CD4-positive, alpha-beta T cell treated with Interleukin-6 for 4 hours (primary cell): ENCODE measurements around the gene DNAAF5.
A peak's percentile ranks its signal among the peaks of the same experiment; 100 is the strongest.
"Not testable (repeated sequence)": the region's sequence is repeated elsewhere in the genome, so short reads cannot be mapped to it uniquely, and the experiment has no call there.

Experiments used
- DNase-seq: peaks from one replicate; pipeline ENCODE4 v3.0.0-alpha.2; 2020; ENCODE audit warnings: mixed read lengths

DNAAF5 gene

DNA sequence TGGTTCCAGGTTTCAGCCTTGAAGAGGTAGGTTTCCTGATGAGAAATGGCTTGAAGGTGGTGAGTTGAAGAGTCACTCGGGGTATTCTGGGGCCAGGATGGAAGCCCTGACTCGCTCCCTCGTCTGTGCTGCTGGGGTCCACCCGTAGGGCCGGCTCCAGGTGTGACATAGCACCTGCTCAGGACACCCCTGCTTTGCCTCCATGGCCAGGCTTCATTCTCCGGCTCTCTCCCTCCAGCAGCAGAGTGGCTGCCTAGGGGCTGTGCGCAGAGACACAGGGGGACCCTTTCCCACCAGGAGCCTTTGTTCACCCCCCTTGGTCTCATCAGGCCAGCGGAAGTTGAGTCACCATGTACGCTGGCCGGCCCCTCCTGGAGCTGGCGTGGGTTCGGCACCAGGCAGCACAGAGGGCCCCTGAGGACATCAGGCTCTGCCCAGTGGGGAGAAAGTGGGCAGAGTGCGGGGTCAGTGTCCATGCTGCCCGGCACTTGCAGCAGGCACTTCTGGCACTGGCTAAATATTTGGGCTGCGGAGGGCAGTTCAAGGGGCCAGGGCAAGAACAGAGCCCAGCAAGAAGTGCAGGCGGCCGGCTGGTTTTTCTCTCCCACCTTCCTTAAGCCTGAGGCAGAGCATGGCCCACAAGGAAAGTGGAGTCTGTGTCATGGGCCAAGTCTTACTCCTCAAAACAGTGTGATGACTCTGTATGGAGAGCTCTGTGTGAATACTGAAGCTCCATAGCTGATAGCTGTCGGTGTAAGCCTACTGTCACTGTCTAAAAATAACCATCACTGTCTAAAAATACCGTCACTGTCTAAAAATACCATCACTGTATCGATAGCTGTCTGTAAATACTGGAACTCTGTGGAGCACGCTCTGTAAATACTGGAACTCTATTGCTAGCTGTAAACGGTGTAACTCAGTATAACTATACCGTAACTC is 4.3 kb downstream of the DNAAF5 start:
- DNase-seq = no peak

DNA sequence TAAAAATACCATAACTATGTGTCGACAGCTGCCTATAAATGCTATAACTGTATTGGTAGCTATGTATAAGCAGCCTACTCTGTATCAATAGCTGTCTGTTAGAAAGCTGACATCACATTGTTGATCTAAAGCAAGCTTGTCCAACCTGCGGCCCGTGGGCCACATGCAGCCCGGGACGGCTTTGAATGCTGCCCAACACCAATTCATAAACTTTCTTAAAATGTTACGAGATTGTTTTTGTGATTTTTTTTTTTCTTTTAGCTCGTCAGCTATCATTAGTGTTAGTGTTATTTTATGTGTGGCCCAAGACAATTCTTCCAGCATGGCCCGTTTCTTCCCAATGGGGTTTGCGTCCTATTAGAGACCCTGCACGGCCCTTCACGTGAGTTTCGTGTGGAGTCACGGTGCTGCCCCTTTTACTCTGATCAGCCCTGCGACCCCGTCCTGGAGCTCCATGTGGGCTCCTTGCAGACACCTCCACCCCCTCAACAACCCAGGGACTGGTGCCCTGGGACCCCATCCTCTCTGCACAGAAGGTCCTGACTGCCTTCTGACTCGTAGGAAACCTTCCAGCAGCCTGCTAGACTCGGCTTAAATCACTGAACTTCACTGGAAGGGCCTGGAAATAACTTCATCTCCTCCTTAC is 5.1 kb downstream of the DNAAF5 start:
- DNase-seq = no peak

DNA sequence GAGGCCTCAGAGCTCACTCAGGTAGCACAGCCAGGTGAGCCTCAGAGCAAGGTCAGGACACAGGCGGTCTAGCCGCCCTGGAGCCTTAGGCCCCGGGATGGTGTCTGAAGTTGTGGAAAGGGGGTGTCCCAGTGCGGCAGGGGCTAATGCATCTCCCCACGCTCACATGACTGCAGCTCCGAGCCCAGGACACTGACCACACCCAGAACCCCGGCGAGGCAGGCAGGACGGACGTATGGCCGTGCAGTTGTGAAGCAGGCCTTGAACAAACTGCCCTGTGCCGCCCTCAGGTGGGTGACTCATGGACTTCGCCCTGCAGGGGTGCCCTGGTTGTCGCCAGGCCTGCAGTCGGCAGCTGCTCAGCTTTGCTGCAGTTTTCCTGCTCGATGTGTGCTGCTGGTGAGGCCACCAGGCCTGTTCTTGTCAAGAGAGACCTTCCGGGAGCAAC is 5.6 kb downstream of the DNAAF5 start:
- DNase-seq = peak; percentile 15

DNA sequence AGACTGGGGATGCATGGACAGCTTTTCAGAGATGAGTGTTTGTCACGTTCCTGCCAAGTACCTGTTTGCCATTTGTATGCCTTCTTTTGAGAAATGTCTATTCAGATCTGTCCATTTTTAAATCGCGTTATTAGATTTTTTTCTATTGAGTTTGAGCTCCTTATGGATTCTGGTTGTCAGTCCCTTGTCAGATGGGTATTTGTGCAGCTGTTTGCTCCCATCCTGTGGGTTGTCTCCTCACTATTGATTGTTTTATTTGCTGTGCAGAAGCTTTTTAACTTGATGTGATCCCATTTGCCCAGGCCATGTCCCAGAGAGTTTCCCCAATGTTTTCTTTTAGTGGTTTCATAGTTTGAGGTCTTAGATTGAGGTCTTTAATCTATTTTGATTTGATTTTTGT is 6.1 kb downstream of the DNAAF5 start:
- DNase-seq = no peak

DNA sequence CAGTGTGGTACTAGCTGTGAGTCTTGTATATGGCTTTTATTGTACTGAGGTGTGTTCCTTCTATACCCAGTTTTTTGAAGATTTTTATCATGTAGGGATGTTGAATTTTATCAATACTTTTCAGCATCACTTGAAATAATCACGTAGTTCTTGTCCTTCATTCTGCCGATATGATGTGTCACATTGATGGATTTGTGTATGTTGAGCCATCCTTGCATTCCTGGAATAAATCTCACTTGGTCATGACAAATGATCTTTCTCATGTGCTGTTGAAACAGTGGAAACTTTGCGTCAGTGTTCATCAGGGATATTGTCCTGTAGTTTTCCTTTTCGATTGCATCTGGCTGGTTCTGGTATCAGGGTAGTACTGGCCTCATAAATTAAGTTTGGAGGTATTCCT is 7.7 kb downstream of the DNAAF5 start:
- DNase-seq = no peak

DNA sequence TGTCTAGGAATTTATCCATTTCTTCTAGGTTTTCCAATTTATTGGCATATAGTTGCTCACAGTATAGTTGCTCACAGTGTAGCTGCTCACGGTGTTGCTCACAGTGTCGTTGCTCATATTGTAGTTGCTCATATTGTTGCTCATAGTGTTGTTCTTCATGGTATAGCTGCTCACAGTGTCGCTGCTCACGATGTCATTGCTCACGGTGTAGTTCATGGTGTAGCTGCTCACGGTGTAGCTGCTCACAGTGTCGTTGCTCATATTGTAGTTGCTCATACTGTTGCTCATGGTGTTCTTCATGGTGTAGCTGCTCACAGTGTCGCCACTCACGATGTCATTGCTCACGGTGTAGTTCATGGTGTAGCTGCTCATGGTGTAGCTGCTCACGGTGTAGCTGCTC is 8.3 kb downstream of the DNAAF5 start:
- DNase-seq = no peak

DNA sequence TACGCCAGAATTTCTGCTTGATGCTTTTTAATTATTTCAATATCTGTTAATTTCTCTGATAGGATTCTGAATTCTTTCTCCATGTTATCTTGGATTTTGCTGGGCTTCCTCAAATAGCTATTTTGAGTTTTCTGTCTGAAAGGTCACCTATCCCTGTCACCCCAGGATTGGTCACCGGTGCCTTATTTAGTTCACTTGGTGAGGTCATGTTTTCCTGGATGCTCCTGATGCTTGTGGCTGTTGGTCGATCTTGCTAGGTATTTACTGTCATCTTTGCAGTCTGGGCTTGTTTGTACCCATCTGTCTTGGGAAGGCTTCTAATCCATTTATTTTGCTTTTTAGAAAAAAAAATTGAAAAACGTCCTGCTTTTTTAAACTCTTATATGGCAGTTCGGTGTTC is 11.7 kb downstream of the DNAAF5 start:
- no peak for DNase-seq

DNA sequence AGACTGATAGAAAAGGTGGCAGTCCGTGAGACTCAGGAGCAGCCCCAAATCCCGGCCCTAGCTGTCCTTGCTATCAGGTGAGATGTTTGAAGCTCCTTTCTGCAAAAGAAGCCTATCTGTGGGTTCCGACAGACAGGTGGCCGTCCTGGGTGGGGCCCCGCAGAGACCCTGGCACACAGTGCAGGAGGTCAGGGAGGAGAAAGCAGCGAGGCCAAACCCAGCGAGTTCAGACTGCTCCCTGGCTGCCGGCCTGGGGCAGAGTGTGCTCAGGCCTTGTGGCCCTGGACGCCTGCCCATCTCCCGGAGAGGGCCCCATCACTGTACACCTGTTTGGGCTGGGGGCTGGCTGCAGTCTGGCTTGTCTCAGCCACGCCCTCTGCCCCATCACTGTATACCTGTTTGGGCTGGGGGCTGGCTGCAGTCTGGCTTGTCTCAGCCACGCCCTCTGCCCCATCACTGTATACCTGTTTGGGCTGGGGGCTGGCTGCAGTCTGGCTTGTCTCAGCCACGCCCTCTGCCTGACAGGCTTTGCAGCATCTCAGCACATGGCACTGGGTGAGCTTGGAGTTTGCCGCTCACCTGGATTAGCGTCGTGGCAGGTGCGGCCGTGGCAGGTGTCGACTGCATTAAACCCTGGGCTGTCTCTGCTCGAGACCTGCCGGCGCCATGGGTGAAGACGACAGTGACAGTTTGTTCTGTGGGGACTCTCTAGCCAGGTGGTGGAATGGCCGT is 12.4 kb downstream of the DNAAF5 start:
- DNase-seq = no peak

DNA sequence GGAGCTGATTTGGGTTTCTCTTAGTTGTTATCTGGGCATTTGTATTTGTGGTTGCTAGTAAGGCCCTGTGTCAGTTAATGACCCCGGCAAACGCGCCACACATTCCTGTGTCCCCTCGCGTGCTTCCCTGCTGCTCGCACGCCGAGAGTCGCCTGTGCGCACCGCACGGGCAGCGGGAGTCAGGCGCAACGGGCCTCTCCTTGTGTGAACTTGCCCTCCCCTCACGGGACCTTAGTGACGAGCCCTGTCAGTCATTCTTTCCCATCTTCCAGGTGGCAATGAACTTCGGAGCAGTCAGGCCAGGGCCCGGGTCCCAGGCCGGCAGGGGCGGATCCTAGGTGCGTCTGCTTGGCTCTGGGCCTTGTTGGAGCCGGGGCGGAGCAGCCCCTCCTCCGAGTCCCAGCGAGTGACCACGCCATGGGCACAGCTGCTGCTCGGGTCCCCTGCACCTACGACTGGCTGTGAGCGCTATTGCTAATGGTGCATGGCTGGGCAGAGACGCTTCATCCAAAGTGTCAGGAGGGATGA is 13.0 kb downstream of the DNAAF5 start:
- no peak for DNase-seq

DNA sequence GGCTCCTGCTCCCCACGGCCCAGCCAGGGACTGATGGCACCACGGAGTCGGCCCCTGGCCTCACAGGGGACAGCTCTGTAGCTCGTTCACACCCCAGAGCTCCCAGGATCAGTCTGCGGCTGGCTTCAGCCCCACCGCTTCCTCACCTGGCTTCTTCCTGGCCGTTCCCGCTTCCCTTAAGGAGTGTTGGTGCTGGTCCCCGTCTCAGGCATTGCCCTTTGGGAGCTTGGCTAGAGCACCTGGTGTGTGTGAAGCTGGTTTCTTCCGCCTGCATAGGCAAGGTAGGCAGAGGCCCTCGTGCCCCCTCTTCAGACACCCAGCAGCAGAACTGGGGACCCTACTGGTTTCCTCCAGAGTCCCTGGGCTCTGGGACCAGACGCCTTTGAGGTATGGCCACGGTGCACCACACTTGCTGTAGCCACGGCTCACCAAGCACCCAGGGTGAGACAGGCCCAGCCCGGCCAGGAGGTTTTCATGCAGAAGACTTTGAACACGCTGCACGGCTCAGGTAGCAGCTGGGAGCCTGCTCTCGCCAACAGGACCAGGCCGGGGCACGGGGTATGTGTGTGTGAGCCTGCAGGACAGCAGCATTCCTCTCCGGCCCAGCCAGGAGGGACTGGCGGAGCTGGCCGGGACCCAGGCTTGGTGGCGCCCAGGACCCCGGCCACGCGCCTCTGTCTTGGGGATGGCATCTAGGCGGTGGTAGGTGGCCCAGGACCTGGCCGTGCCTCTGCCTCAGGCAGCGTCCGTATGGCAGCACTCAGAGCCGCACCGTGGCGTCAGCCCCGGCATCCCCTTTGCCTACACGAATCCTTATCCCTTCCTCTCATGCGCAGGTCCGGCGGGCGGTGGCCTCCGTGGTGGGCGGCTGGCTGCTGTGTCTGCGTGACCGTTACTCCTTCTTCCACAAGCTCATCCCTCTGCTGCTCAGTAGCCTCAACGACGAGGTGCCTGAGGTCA is 13.8 kb downstream of the DNAAF5 start:
- no peak for DNase-seq

DNA sequence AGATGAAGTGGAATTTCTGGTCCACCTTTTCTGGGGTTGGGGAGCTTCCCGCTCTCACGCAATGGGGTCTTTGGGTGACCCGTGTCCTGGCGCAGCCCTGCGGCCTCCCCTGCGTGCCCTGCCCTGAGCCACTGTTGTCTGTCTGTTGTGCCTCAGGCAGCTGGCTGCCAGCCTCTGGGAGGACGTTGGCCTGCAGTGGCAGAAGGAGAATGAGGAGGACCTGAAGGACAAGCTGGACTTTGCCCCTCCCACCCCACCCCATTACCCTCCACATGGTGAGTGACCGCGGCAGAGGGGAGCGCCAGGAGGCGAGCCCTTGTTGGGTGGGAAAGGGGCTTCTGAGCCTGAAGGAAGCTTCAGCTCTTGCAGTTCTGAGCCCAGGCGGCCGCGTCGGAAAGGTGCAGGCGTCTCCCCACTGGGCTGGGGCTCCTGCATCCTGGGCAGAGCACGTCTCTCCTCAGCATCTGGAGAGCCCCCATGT is 14.7 kb downstream of the DNAAF5 start:
- DNase-seq = no peak

DNA sequence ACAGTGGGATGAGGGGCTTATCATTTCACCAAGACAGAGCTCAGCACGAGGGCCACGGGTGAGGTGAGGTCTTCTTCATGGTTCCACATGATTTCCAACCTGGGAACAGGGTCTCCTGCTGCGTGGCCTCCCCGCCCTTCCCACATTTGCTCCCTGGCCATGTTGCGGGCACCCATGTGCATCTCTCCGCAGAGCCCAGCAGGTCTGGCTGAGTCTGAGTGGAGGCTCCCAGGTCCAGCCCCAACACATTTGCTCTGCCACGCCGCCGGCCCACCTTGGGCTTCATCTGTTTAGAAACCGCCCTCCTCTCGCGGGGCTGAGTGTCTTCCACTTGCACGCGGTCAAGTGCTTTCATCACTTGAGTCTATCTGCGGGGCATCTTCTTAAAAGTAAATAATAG is 15.4 kb downstream of the DNAAF5 start:
- DNase-seq = no peak

DNA sequence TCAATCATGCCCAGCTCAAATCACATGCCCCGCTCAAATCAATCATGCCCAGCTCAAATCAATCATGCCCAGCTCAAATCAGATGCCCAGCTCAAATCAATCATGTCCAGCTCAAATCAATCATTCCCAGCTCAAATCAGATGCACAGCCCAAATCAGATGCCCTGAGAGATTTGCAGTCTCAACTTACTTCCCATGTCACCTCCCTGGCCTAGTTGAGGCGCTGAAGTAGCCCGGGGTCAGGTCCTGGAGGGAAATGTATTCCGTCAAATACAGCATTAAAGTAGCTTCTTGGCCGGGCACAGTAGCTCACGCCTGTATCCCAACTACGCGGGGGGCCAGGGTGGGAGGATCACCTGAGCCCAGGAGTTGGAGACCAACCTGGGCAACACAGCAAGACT is 16.3 kb downstream of the DNAAF5 start:
- no peak for DNase-seq

DNA sequence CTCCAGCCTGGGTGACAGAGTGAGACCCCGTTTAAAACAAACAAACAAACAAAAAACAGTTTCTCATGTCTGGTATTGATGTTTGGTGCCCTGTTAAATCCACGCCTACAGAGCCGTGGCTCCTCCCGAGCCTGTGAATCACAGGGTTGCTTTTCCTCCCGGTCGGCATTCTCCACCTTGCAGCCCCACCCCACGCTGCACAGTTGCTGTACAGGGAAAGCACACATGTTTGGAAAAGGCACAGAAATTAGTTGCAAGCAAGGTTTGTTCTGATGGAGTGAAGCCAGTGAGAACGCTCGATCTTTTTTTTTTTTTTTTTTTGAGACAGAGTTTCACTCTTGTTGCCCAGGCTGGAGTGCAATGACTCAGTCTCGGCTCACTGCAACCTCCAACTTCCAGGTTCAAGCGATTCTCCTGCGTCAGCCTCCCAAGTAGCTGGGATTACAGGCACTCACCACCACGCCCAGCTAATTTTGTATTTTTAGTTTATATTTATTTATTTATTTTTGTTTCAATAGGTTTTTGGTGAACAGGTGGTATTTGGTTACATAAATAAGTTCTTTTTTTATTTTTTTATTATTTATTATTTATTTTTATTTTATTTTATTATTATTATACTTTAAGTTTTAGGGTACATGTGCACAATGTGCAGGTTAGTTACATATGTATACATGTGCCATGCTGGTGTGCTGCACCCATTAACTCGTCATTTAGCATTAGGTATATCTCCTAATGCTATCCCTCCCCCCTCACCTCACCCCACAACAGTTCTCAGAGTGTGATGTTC is 17.0 kb downstream of the DNAAF5 start:
- DNase-seq = not testable (repeated sequence)

DNA sequence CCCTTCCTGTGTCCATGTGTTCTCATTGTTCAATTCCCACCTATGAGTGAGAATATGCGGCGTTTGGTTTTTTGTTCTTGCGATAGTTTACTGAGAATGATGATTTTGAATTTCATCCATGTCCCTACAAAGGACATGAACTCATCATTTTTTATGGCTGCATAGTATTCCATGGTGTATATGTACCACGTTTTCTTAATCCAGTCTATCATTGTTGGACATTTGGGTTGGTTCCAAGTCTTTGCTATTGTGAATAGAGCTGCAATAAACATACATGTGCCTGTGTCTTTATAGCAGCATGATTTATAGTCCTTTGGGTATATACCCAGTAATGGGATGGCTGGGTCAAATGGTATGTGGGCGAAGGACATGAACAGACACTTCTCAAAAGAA is 17.6 kb downstream of the DNAAF5 start:
- DNase-seq = not testable (repeated sequence)

DNA sequence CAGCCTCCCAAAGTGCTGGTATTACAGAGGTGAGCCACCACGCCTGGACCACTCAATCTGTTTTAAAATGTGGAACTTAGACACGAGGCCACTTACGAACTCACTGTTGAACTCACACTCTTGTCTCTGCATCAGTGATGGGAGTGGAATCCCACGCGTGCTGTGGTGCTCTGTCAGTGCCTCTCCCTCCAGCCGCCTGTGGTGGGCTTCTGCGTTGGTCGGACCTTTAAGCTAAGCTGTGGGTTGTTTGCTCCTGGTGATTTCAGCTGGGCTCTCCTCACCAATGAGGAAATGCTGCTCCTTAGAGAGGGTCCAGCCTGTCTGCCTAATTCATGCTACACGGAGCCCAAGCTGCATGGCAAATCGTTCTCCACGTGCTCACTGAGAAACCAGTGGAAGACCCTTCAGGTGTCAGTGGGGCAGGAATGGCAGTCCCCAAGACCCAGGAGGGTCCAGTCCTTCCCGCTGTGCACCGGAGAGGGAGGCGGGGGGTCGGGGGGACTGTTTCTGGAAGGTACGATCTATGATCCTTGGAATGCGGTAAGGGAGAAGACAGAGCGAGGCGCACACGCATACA is 18.4 kb downstream of the DNAAF5 start:
- DNase-seq = no peak

DNA sequence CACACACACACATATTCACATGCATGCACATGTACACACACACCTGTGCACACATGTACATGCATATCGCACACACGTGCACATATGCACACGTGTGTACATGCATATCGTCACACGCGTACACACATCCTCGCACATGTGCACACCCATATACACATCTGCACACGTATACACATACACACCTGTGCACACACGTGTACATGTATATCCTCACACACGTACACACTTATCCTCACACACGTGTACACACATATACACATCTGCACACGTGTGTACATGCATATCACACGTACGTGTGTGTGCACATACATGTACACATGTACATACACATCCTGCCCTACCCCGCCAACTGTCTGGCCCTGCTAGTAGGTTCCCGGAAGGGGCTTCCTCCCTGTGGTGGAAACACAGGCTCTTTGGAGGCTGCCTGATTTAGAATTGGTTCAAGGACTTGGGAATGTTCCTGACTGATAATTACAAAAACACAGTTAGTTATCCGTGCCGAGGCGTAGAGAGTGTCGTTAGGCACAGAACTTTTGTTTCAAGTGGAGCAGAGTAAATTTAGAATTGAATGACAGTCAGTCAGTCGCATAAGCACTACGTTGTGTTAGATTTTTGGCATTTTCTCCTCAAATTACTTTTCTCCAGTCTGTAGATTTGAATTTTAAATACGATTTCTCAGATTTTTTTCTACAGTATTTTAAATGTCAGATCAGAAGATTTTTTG is 19.1 kb downstream of the DNAAF5 start:
- DNase-seq = no peak

DNA sequence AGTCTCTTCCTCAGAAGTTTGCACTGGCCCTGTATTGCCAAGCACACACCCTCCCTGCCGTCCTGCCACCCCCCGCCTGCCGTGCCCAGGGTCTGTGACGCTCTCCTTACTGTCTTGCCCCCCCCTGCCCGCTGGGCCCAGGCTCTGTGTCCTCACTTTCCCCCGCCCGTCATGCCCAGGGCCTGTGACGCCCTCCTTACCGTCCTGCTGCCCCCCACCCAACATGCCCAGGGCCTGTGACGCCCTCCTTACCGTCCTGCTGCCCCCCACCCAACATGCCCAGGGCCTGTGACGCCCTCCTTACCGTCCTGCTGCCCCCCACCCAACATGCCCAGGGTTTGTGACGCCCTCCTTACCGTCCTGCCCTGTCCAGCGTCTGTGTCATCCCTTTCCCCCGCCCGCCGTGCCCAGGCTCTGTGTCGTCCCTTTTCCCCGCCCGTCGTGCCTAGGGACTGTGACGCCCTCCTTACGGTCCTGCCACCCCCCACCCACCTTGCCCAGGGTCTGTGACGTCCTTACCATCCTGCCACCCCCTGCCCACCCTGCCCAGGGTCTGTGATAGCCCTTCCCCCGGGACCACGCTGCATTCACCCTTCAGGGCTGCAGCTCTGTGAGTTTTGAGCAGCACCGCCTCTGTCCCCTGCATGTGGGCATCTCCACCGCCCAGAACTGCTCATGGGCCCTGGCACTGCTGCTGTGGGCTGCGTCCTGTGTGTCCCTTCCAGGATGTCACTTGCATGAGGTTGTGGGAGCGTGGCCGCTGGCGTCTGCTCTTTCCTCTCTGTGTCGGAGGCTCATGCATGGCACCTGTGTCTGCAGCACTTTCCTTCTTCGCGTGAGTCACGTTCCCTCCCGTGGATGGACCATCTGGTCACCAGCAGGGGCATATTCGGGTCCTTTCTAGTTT is 19.9 kb downstream of the DNAAF5 start:
- DNase-seq = no peak

DNA sequence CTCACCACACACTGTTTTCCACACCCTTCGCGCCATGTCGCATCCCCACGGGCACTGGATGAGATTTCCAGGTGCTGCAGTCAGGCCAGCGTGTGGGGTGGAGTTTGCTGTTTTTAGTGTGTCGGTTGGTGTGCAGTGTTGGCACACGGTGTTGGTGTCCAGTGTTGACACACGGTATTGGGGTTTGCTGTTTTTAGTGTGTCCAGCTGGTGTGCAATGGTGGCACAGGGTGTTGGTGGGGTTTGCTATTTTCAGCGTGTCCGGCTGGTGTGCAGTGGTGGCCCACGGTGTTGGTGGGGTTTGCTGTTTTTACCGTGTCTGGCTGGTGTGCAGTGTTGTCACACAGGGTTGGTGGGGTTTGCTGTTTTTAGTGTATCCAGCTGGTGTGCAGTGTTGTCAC is 20.7 kb downstream of the DNAAF5 start:
- no peak for DNase-seq
